Mononuclear cell (primary cell): ENCODE results near the gene EIF5. TPM values are rescaled to one million over a fixed set of nuclear protein-coding genes. Genes with fewer than 3 reads are reported as not detected.

ENCODE experiments used
- H3K27me3 ChIP-seq: 2 replicates; pipeline ENCODE4 v1.6.0; 2011; ENCODE audit warnings: low read length, control low read depth; ENCODE audit not compliant: insufficient read depth
- H3K4me1 ChIP-seq: 2 replicates; pipeline ENCODE4 v1.5.1; 2011; ENCODE audit warnings: mild to moderate bottlenecking, low read length, control low read depth; ENCODE audit not compliant: insufficient read depth
- H3K4me3 ChIP-seq: 2 replicates; pipeline ENCODE4 v1.5.1; 2011; ENCODE audit warnings: mild to moderate bottlenecking, low read length, moderate library complexity
- H3K9me3 ChIP-seq: 2 replicates; pipeline ENCODE4 v1.5.1; 2011; ENCODE audit warnings: low read depth, mild to moderate bottlenecking, control low read depth, low read length
- total RNA-seq: library from RNA; depleted of rRNA; stranded (reverse); fragments of >200 nt; gene quantifications from one replicate; pipeline ENCODE4 v1.2.3, GENCODE V29; 2012

Gene EIF5
- total RNA-seq = 509 TPM

GRCh38 chr14:103333754-103334643 is at the start of gene EIF5:
TSS of gene EIF5 (plus strand) at chr14:103334237. CDS start at chr14:103335861, 1,624 bp downstream.
- H3K9me3 ChIP-seq = no peaks in the 10 kb centered on the region
- peaks cover 48% of the 10 kb centered on the region for H3K4me1 ChIP-seq
- peak within 1 kb of the TSS; percentile 95 for H3K4me3 ChIP-seq
- no peaks in the 10 kb centered on the region for H3K27me3 ChIP-seq

GRCh38 chr14:103284574-103285467 is 49.2 kb upstream of the EIF5 start:
- no peak overlapping the region for H3K4me3 ChIP-seq
- no peaks in the 10 kb centered on the region for H3K9me3 ChIP-seq
- H3K27me3 ChIP-seq = peaks cover 40% of the 10 kb centered on the region
- peaks cover 4% of the 10 kb centered on the region for H3K4me1 ChIP-seq

- no peak overlapping the region for H3K4me3 ChIP-seq
- H3K9me3 ChIP-seq = no peaks in the 10 kb centered on the region
- H3K4me1 ChIP-seq = no peaks in the 10 kb centered on the region
- peaks cover 25% of the 10 kb centered on the region for H3K27me3 ChIP-seq
These were observed 47.6 kb upstream of the EIF5 start for GRCh38 chr14:103286460-103286859.

- Histone ChIP-seq H3K4me3 (no peak overlapping the region), H3K9me3 (no peaks in the 10 kb centered on the region), H3K27me3 (peaks cover 17% of the 10 kb centered on the region)
These were observed 46.8 kb upstream of the EIF5 start for GRCh38 chr14:103286968-103287850.

GRCh38 chr14:103288076-103288766 is 45.8 kb upstream of the EIF5 start:
- no peak overlapping the region for H3K4me3 ChIP-seq
- H3K9me3 ChIP-seq = no peaks in the 10 kb centered on the region
- H3K27me3 ChIP-seq = peaks cover 19% of the 10 kb centered on the region
- no peaks in the 10 kb centered on the region for H3K4me1 ChIP-seq

More at GRCh38 chr14:103286968-103287850, 46.8 kb upstream of the EIF5 start:
- H3K4me1 ChIP-seq = no peaks in the 10 kb centered on the region

GRCh38 chr14:103290056-103290455 is 44.0 kb upstream of the EIF5 start:
- Histone ChIP-seq H3K4me3 (no peak overlapping the region), H3K27me3 (peaks cover 9% of the 10 kb centered on the region), H3K9me3 (no peaks in the 10 kb centered on the region), H3K4me1 (no peaks in the 10 kb centered on the region)

- no peaks in the 10 kb centered on the region for H3K9me3 ChIP-seq
- no peaks in the 10 kb centered on the region for H3K4me1 ChIP-seq
- H3K4me3 ChIP-seq = no peak overlapping the region
- peaks cover 5% of the 10 kb centered on the region for H3K27me3 ChIP-seq
These were observed 43.5 kb upstream of the EIF5 start for GRCh38 chr14:103290494-103290893.

GRCh38 chr14:103290961-103291360 is 43.1 kb upstream of the EIF5 start:
- no peaks in the 10 kb centered on the region for H3K4me1 ChIP-seq
- no peak overlapping the region for H3K4me3 ChIP-seq
- H3K27me3 ChIP-seq = peaks cover 2% of the 10 kb centered on the region
- H3K9me3 ChIP-seq = no peaks in the 10 kb centered on the region

GRCh38 chr14:103292426-103293374 is 41.3 kb upstream of the EIF5 start:
- H3K4me1 ChIP-seq = no peaks in the 10 kb centered on the region
- no peak overlapping the region for H3K4me3 ChIP-seq
- peaks cover 2% of the 10 kb centered on the region for H3K27me3 ChIP-seq
- H3K9me3 ChIP-seq = no peaks in the 10 kb centered on the region

- no peak overlapping the region for H3K4me3 ChIP-seq
- H3K9me3 ChIP-seq = no peaks in the 10 kb centered on the region
- H3K4me1 ChIP-seq = no peaks in the 10 kb centered on the region
- H3K27me3 ChIP-seq = peaks cover 2% of the 10 kb centered on the region
These were observed 40.6 kb upstream of the EIF5 start for GRCh38 chr14:103293465-103293864.

- no peaks in the 10 kb centered on the region for H3K4me1 ChIP-seq
- peaks cover 2% of the 10 kb centered on the region for H3K27me3 ChIP-seq
- H3K4me3 ChIP-seq = no peak overlapping the region
- no peaks in the 10 kb centered on the region for H3K9me3 ChIP-seq
These were observed 39.9 kb upstream of the EIF5 start for GRCh38 chr14:103294091-103294490.

- H3K27me3 ChIP-seq = peaks cover 2% of the 10 kb centered on the region
- no peaks in the 10 kb centered on the region for H3K9me3 ChIP-seq
- H3K4me1 ChIP-seq = no peaks in the 10 kb centered on the region
- no peak overlapping the region for H3K4me3 ChIP-seq
These were observed 38.0 kb upstream of the EIF5 start for GRCh38 chr14:103296007-103296406.

- Histone ChIP-seq H3K4me3 (no peak overlapping the region), H3K4me1 (no peaks in the 10 kb centered on the region), H3K9me3 (no peaks in the 10 kb centered on the region), H3K27me3 (peaks cover 2% of the 10 kb centered on the region)
These were observed 37.0 kb upstream of the EIF5 start for GRCh38 chr14:103296987-103297386.
